Natural killer cell (primary cell): ENCODE data around the gene ZFYVE26. TPM values are rescaled to one million over a fixed set of nuclear protein-coding genes. Genes with fewer than 3 reads are reported as not detected.

ENCODE experiments used
- ATAC-seq, 3 donors: fragments of 150-1000 bp in 2 of 3; fragments of 200-7000 bp in 1 of 3; cut with Tn5 transposase; 1 replicate in 1 of 3; 2 replicates in 2 of 3; pipeline ENCODE4 v1.10.0; 2021; ENCODE audit warnings: mild to moderate bottlenecking in 2 of 3, moderate library complexity in 2 of 3
- DNase-seq, 2 donors: peaks; one replicate each; pipeline versions ENCODE4 v3.0.0 to v3.0.0-alpha.2; 2013 to 2021; ENCODE audit warnings: mixed read lengths in 1 of 2
- H3K27ac ChIP-seq: one replicate; pipeline ENCODE4 v1.5.1; 2013; ENCODE audit warnings: mild to moderate bottlenecking, low read length
- H3K27me3 ChIP-seq: one replicate; pipeline ENCODE4 v1.6.1; 2013; ENCODE audit warnings: low read length; ENCODE audit not compliant: control insufficient read depth, insufficient read depth
- H3K36me3 ChIP-seq: one replicate; pipeline ENCODE4 v1.6.1; 2013; ENCODE audit warnings: low read length; ENCODE audit not compliant: control insufficient read depth, insufficient read depth
- H3K4me1 ChIP-seq: one replicate; pipeline ENCODE4 v1.6.1; 2013; ENCODE audit warnings: low read length; ENCODE audit not compliant: control insufficient read depth, insufficient read depth
- H3K4me3 ChIP-seq: one replicate; pipeline ENCODE4 v1.5.1; 2013; ENCODE audit warnings: low read length
- H3K9me3 ChIP-seq: one replicate; pipeline ENCODE4 v1.6.1; 2013; ENCODE audit warnings: low read length; ENCODE audit not compliant: control insufficient read depth, insufficient read depth
- H3K27ac Mint-ChIP-seq, 2 donors: one replicate each; pipeline ENCODE4 v1.8.0; 2022; ENCODE audit warnings: mild to moderate bottlenecking in 2 of 2, mixed read lengths in 2 of 2, moderate library complexity in 1 of 2
- H3K27me3 Mint-ChIP-seq, 2 donors: one replicate each; pipeline ENCODE4 v1.8.0; 2022; ENCODE audit warnings: low read depth in 2 of 2, mixed read lengths in 2 of 2
- H3K36me3 Mint-ChIP-seq: one replicate; pipeline ENCODE4 v1.8.0; 2022; ENCODE audit warnings: mixed read lengths
- H3K4me1 Mint-ChIP-seq, 2 donors: one replicate each; pipeline ENCODE4 v1.8.0; 2022; ENCODE audit warnings: mixed read lengths in 2 of 2
- H3K4me3 Mint-ChIP-seq: one replicate; pipeline ENCODE4 v1.8.0; 2022; ENCODE audit warnings: mild to moderate bottlenecking, moderate library complexity, mixed read lengths
- H3K9me3 Mint-ChIP-seq, 2 donors: one replicate each; pipeline ENCODE4 v1.8.0; 2022; ENCODE audit warnings: mixed read lengths in 2 of 2
- CTCF ChIP-seq: fragments of 200-600 bp; IDR thresholded peaks from one replicate; pipeline ENCODE4 v1.8.0; 2022; ENCODE audit warnings: antibody characterized with exemption
- WGBS: methylation state at CpG from one replicate; pipeline ENCODE4 v1.1.7; 2013; ENCODE audit warnings: missing lambda C conversion rate; ENCODE audit not compliant: insufficient coverage; 5-methylcytosine and 5-hydroxymethylcytosine counted together
- intact Hi-C: fragments of 100-400 bp; cut with micrococcal nuclease; formaldehyde crosslinking; loops from one replicate; pipeline ENCODE4 v1.14.2; 2022
- total RNA-seq, 4 donors: library from RNA; stranded (reverse); fragments of 120-200 nt in 1 of 4; gene quantifications; one replicate each; pipeline versions ENCODE4 v1.2.3 to v1.2.4, GENCODE V29; 2013 to 2022

The ZFYVE26 gene
- total RNA-seq, 3 donors from 2014 or later (not counting 1 experiment from before 2014, with no cell fraction given) = 31.0 to 45.9 (median 35.5) TPM

GRCh38 chr14:67857778-67858350 is 41.5 kb upstream of the ZFYVE26 start:
- H3K4me1 ChIP-seq = peaks cover 22% of the 10 kb centered on the region
- WGBS = 97% methylated on average over 20 of the region's 20 CpGs
- H3K9me3 Mint-ChIP-seq = no peaks in the 10 kb centered on the region
- ATAC-seq (no peak), DNase-seq (no peak)
- no peaks in the 10 kb centered on the region for H3K36me3 ChIP-seq
- H3K36me3 Mint-ChIP-seq = no peaks in the 10 kb centered on the region
- peaks cover 43 to 47% of the 10 kb centered on the region in 2 donors for H3K4me1 Mint-ChIP-seq
- H3K4me3 ChIP-seq = no peak overlapping the region
- no peak for TF ChIP-seq CTCF
- H3K27ac Mint-ChIP-seq = no peak overlapping the region
- peaks cover 36 to 40% of the 10 kb centered on the region in 2 donors for H3K27me3 Mint-ChIP-seq
- intact Hi-C loops = loop anchor here (2.0 kb wide), 1 partner anchor 17 kb away; no protein-coding TSS in a partner anchor
- no peak overlapping the region for H3K27ac ChIP-seq
- no peaks in the 10 kb centered on the region for H3K9me3 ChIP-seq
- H3K27me3 ChIP-seq = no peaks in the 10 kb centered on the region
- no peak overlapping the region for H3K4me3 Mint-ChIP-seq

- Mint-ChIP-seq H3K27me3 (peaks cover 42 to 46% of the 10 kb centered on the region in 2 donors), H3K4me3 (peak overlapping the region; percentile 82), H3K27ac (peak overlapping the region in 1 of 2 donors; percentile 78), H3K9me3 (no peaks in the 10 kb centered on the region), H3K4me1 (peaks cover 44 to 47% of the 10 kb centered on the region in 2 donors), H3K36me3 (no peaks in the 10 kb centered on the region)
- intact Hi-C loops = loop anchor here (2.0 kb wide), 1 partner anchor 18 kb away; no protein-coding TSS in a partner anchor
- Histone ChIP-seq H3K27me3 (no peaks in the 10 kb centered on the region), H3K27ac (no peak overlapping the region), H3K9me3 (no peaks in the 10 kb centered on the region), H3K4me1 (peaks cover 27% of the 10 kb centered on the region), H3K36me3 (no peaks in the 10 kb centered on the region), H3K4me3 (no peak overlapping the region)
- peak; percentile 60 to 97 (median 67) for ATAC-seq
- no CpG with 5 or more reads among the region's 2 CpGs for WGBS
- no peak for TF ChIP-seq CTCF
- DNase-seq = peak in 1 of 2 donors; percentile 26
Observed at GRCh38 chr14:67856827-67857226, 40.4 kb upstream of the ZFYVE26 start.

GRCh38 chr14:67853715-67854114 is 37.3 kb upstream of the ZFYVE26 start:
- Mint-ChIP-seq H3K9me3 (no peaks in the 10 kb centered on the region), H3K36me3 (no peaks in the 10 kb centered on the region), H3K27ac (no peak overlapping the region), H3K4me1 (peaks cover 43 to 54% of the 10 kb centered on the region in 2 donors), H3K27me3 (peaks cover 52 to 66% of the 10 kb centered on the region in 2 donors), H3K4me3 (no peak overlapping the region)
- peaks cover 38% of the 10 kb centered on the region for H3K4me1 ChIP-seq
- ATAC-seq = peak in 1 of 3 donors; percentile 71
- H3K27me3 ChIP-seq = no peaks in the 10 kb centered on the region
- TF ChIP-seq CTCF = no peak
- no peaks in the 10 kb centered on the region for H3K9me3 ChIP-seq
- 57% methylated on average over 1 of the region's 3 CpGs for WGBS
- H3K4me3 ChIP-seq = no peak overlapping the region
- intact Hi-C loops = no loop called here
- peak overlapping the region; percentile 48 for H3K27ac ChIP-seq
- no peak for DNase-seq
- H3K36me3 ChIP-seq = no peaks in the 10 kb centered on the region
